Right lobe of liver (tissue), 6 donors: Measurements from ENCODE around the gene JMJD8. TPM values are rescaled to one million over a fixed set of nuclear protein-coding genes. Genes with fewer than 3 reads are reported as not detected.

ENCODE experiments used
- ATAC-seq, 4 donors: fragments of 200-7000 bp; cut with Tn5 transposase; one replicate each; pipeline ENCODE4 v1.9.1; 2020; ENCODE audit warnings: mild to moderate bottlenecking in 4 of 4, moderate library complexity in 4 of 4
- DNase-seq, 3 donors: peaks; one replicate each; pipeline ENCODE4 v3.0.0-alpha.2; 2020
- H3K27ac ChIP-seq, 3 donors: fragments of 200-600 bp; one replicate each; pipeline ENCODE4 v1.8.0; 2022
- H3K27me3 ChIP-seq, 2 donors: fragments of 200-600 bp; one replicate each; pipeline ENCODE4 v1.8.0; 2022
- H3K36me3 ChIP-seq, 4 donors: fragments of 200-600 bp; sonication (generic) in 1 of 4; one replicate each; pipeline versions ENCODE4 v1.5.1 to v1.8.0; 2017 to 2022; ENCODE audit warnings: control low read depth in 1 of 4
- H3K4me1 ChIP-seq, 4 donors: fragments of 200-600 bp; sonication (generic) in 1 of 4; one replicate each; pipeline versions ENCODE4 v1.5.1 to v1.8.0; 2017 to 2022; ENCODE audit warnings: control low read depth in 1 of 4
- H3K4me3 ChIP-seq, 3 donors: fragments of 200-600 bp; one replicate each; pipeline ENCODE4 v1.8.0; 2022
- H3K9me3 ChIP-seq, 4 donors: fragments of 200-600 bp; sonication (generic) in 1 of 4; one replicate each; pipeline versions ENCODE4 v1.5.1 to v1.8.0; 2017 to 2022; ENCODE audit warnings: control low read depth in 1 of 4
- CTCF ChIP-seq, 4 donors: fragments of 200-600 bp in 3 of 4; fragments of 450-650 bp in 1 of 4; IDR thresholded peaks; one replicate each; pipeline versions ENCODE4 v1.5.1 to v1.8.0; 2016 to 2022; ENCODE audit warnings: antibody characterized with exemption in 4 of 4, mild to moderate bottlenecking in 2 of 4
- POLR2A ChIP-seq: fragments of 450-650 bp; IDR thresholded peaks from one replicate; pipeline ENCODE4 v1.6.1; 2017; ENCODE audit warnings: antibody characterized with exemption, mild to moderate bottlenecking
- WGBS: methylation state at CpG from one replicate; pipeline ENCODE4 v1.1.6; 2018; ENCODE audit warnings: low coverage, low lambda C conversion rate; ENCODE audit not compliant: insufficient coverage; ENCODE audit errors: missing lambda C conversion rate; 5-methylcytosine and 5-hydroxymethylcytosine counted together
- intact Hi-C, 2 donors: fragments of 100-400 bp; cut with DNase I; formaldehyde crosslinking; loops; one replicate each; pipeline versions ENCODE4 v1.11.2 to v1.14.1; 2022
- total RNA-seq, 6 experiments: library from RNA; depleted of rRNA in 2 of 6; stranded (reverse); fragments of >200 nt in 2 of 6; fragmentation: NEBNext Ultra II Directional in 3 of 6; extraction: Animal tissue kit (Norgen Biotek cat#: 25700) in 3 of 6; gene quantifications; one replicate each; pipeline versions ENCODE4 v1.1.0 to v1.2.4, GENCODE V29; 2016 to 2023
- donor health status: DM: no; HTN: yes; CAD: no.
- donor health status: DM: no; HTN: no; CAD: no.
- donor health status: DM: no; HTN: no; CAD: no.
- donor health status: DM: no; HTN: yes; CAD: no.
- donor health status: DM: no; HTN: yes; CAD: no.

Gene JMJD8
- total RNA-seq, 6 experiments from 2014 or later = 26.9 to 68.1 (median 36.9) TPM

DNA sequence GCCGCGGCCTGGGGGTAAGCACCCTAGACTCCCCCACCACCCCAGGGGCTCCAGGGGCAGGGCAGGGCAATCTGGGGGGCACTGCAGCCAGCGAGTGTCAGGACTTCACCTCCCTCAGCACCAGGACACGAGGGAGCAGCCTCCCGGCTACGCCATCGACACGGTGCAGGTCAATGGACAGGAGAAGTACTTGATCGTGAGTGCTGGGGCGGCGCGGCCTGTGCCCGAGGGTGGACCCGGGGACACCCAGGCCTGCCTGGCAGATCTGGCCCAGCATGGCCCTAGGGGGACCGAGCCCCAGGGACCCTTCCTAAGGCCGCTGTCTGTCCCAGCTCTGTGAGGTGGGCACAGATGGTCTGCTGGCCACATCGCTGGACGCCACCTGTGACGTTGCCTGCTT lies 11.8 kb downstream of the JMJD8 start:
- H3K36me3 ChIP-seq = peaks cover 0 to 43% (median 15%) of the 10 kb centered on the region in 4 donors
- no peak overlapping the region for H3K27ac ChIP-seq
- H3K27me3 ChIP-seq = no peaks in the 10 kb centered on the region
- WGBS = no CpG with 5 or more reads among the region's 19 CpGs
- peaks cover 0 to 14% (median 2%) of the 10 kb centered on the region in 4 donors for H3K4me1 ChIP-seq
- H3K9me3 ChIP-seq = no peaks in the 10 kb centered on the region
- intact Hi-C loops = no loop called here
- TF ChIP-seq CTCF (IDR thresholded peaks at IDR 0.05) = no peak
- no peak for TF ChIP-seq POLR2A
- no peak for DNase-seq
- no peak overlapping the region for H3K4me3 ChIP-seq
- no peak for ATAC-seq

- Histone ChIP-seq H3K9me3 (no peaks in the 10 kb centered on the region), H3K27me3 (no peaks in the 10 kb centered on the region), H3K4me3 (no peak overlapping the region), H3K4me1 (peaks cover 0 to 15% (median 3%) of the 10 kb centered on the region in 4 donors), H3K36me3 (peaks cover 0 to 43% (median 15%) of the 10 kb centered on the region in 4 donors), H3K27ac (no peak overlapping the region)
- DNase-seq (no peak), ATAC-seq (no peak)
- 55% methylated on average over 8 of the region's 40 CpGs for WGBS
- TF ChIP-seq CTCF (IDR thresholded peaks at IDR 0.05) (no peak), POLR2A (no peak)
- intact Hi-C loops = no loop called here
Observed at GRCh38 chr16:671353-672131, 12.6 kb downstream of the JMJD8 start.

GRCh38 chr16:670485-671352 lies 13.4 kb downstream of the JMJD8 start:
- no peak overlapping the region for H3K27ac ChIP-seq
- H3K9me3 ChIP-seq = no peaks in the 10 kb centered on the region
- intact Hi-C loops = no loop called here
- H3K36me3 ChIP-seq = peaks cover 0 to 43% (median 15%) of the 10 kb centered on the region in 4 donors
- H3K4me3 ChIP-seq = no peak overlapping the region
- no peak for ATAC-seq
- no peak for DNase-seq
- peaks cover 0 to 15% (median 3%) of the 10 kb centered on the region in 4 donors for H3K4me1 ChIP-seq
- 86% methylated on average over 15 of the region's 52 CpGs for WGBS
- no peaks in the 10 kb centered on the region for H3K27me3 ChIP-seq
- TF ChIP-seq CTCF (IDR thresholded peaks at IDR 0.05) (no peak), POLR2A (no peak)

- Histone ChIP-seq H3K9me3 (no peaks in the 10 kb centered on the region), H3K36me3 (peaks cover 0 to 43% (median 15%) of the 10 kb centered on the region in 4 donors), H3K4me1 (peaks cover 0 to 15% (median 3%) of the 10 kb centered on the region in 4 donors), H3K4me3 (no peak overlapping the region), H3K27ac (no peak overlapping the region), H3K27me3 (no peaks in the 10 kb centered on the region)
- no peak for DNase-seq
- TF ChIP-seq CTCF (IDR thresholded peaks at IDR 0.05) (no peak), POLR2A (no peak)
- no CpG with 5 or more reads among the region's 13 CpGs for WGBS
- intact Hi-C loops = no loop called here
- no peak for ATAC-seq
Observed at GRCh38 chr16:669666-670065, 14.5 kb downstream of the JMJD8 start.
